Karpas-422 (cell line): ENCODE measurements around the gene TTC23L. TPM values are rescaled to one million over a fixed set of nuclear protein-coding genes. Genes with fewer than 3 reads are reported as not detected.
"Not testable (repeated sequence)": the region's sequence is repeated elsewhere in the genome, so short reads cannot be mapped to it uniquely, and the experiment has no call there.

ENCODE experiments used
- DNase-seq: peaks from one replicate; pipeline ENCODE4 v3.0.0-alpha.2; 2015
- H2AFZ ChIP-seq: fragments of 200-600 bp; sonication (generic); 2 replicates; pipeline ENCODE4 v1.6.1; 2014; ENCODE audit warnings: antibody characterized with exemption, low read length, mixed read lengths
- H3K27ac ChIP-seq: fragments of 200-600 bp; sonication (generic); 2 replicates; pipeline ENCODE4 v1.5.1; 2014; ENCODE audit warnings: mild to moderate bottlenecking, low read length, moderate library complexity
- H3K27me3 ChIP-seq: fragments of 200-600 bp; sonication (generic); 2 replicates; pipeline ENCODE4 v1.6.1; 2014; ENCODE audit warnings: low read length, mixed read lengths
- H3K36me3 ChIP-seq: fragments of 200-600 bp; sonication (generic); 2 replicates; pipeline ENCODE4 v1.6.1; 2014; ENCODE audit warnings: low read length, mixed read lengths; ENCODE audit not compliant: insufficient read depth
- H3K4me1 ChIP-seq: fragments of 200-600 bp; sonication (generic); 2 replicates; pipeline ENCODE4 v1.6.1; 2014; ENCODE audit warnings: mild to moderate bottlenecking, low read length, mixed read lengths
- H3K4me2 ChIP-seq: fragments of 200-600 bp; sonication (generic); 2 replicates; pipeline ENCODE4 v1.6.1; 2014; ENCODE audit warnings: low read length, low read depth, mild to moderate bottlenecking; ENCODE audit not compliant: poor library complexity, severe bottlenecking
- H3K4me3 ChIP-seq: fragments of 200-600 bp; sonication (generic); 2 replicates; pipeline ENCODE4 v1.5.1; 2014; ENCODE audit warnings: mild to moderate bottlenecking, antibody characterized with exemption, low read length, mixed read lengths
- H3K79me2 ChIP-seq: fragments of 200-600 bp; sonication (generic); 2 replicates; pipeline ENCODE4 v1.6.1; 2014; ENCODE audit warnings: mild to moderate bottlenecking, low read length, mixed read lengths
- H3K9ac ChIP-seq: fragments of 200-600 bp; sonication (generic); 2 replicates; pipeline ENCODE4 v1.6.0; 2014; ENCODE audit warnings: low read length
- H3K9me2 ChIP-seq: fragments of 200-600 bp; sonication (generic), shearing (Covaris generic); replicated peaks from 2 replicates; pipeline ENCODE4 v1.6.0; 2014; ENCODE audit warnings: mild to moderate bottlenecking, low read length, moderate library complexity; ENCODE audit not compliant: insufficient read depth
- H3K9me3 ChIP-seq: fragments of 300-700, 200-600 bp; sonication (generic); 2 replicates; pipeline ENCODE4 v1.6.1; 2014; ENCODE audit warnings: low read length, mixed read lengths
- H4K20me1 ChIP-seq: fragments of 200-600 bp; sonication (generic); 2 replicates; pipeline ENCODE4 v1.6.1; 2014; ENCODE audit warnings: mild to moderate bottlenecking, antibody characterized with exemption, low read length, low read depth; ENCODE audit not compliant: insufficient read depth
- total RNA-seq: library from RNA; depleted of rRNA; stranded (reverse); fragments of >200 nt; shearing (Covaris generic); gene quantifications from 2 replicates; pipeline ENCODE4 v1.2.3, GENCODE V29; 2014; ENCODE audit warnings: low replicate concordance

The TTC23L gene
- total RNA-seq, 1 experiment from 2014 or later, result not detected

- Histone ChIP-seq H3K36me3 (no peaks in the 10 kb centered on the region), H3K9me3 (no peaks in the 10 kb centered on the region), H3K9me2 (no peaks in the 10 kb centered on the region), H3K4me3 (no peak overlapping the region), H3K4me1 (no peaks in the 10 kb centered on the region), H3K27me3 (no peaks in the 10 kb centered on the region), H3K9ac (no peak overlapping the region), H3K4me2 (no peak overlapping the region), H4K20me1 (no peaks in the 10 kb centered on the region), H3K27ac (no peak overlapping the region), H3K79me2 (no peaks in the 10 kb centered on the region), H2AFZ (no peak overlapping the region)
- DNase-seq, result no peak
Observed at GRCh38 chr5:34827588-34828506, 11.1 kb upstream of the TTC23L start.

- H3K9ac ChIP-seq, H3K4me2 ChIP-seq, H3K4me1 ChIP-seq, H3K9me3 ChIP-seq, H4K20me1 ChIP-seq, H3K4me3 ChIP-seq, H3K27me3 ChIP-seq, H3K9me2 ChIP-seq, H2AFZ ChIP-seq, H3K79me2 ChIP-seq, DNase-seq, H3K27ac ChIP-seq, H3K36me3 ChIP-seq: not testable (repeated sequence)
Observed at GRCh38 chr5:34830827-34831226, 8.1 kb upstream of the TTC23L start.

- no peak overlapping the region for H3K4me3 ChIP-seq
- no peak for DNase-seq
- H3K79me2 ChIP-seq, result no peaks in the 10 kb centered on the region
- no peaks in the 10 kb centered on the region for H4K20me1 ChIP-seq
- H2AFZ ChIP-seq, result no peak overlapping the region
- no peak overlapping the region for H3K9ac ChIP-seq
- no peaks in the 10 kb centered on the region for H3K4me1 ChIP-seq
- H3K4me2 ChIP-seq, result no peak overlapping the region
- no peaks in the 10 kb centered on the region for H3K27me3 ChIP-seq
- no peaks in the 10 kb centered on the region for H3K9me3 ChIP-seq
- H3K36me3 ChIP-seq, result no peaks in the 10 kb centered on the region
- H3K27ac ChIP-seq, result no peak overlapping the region
- no peaks in the 10 kb centered on the region for H3K9me2 ChIP-seq
Observed at GRCh38 chr5:34831303-34831702, 7.7 kb upstream of the TTC23L start.

DNA sequence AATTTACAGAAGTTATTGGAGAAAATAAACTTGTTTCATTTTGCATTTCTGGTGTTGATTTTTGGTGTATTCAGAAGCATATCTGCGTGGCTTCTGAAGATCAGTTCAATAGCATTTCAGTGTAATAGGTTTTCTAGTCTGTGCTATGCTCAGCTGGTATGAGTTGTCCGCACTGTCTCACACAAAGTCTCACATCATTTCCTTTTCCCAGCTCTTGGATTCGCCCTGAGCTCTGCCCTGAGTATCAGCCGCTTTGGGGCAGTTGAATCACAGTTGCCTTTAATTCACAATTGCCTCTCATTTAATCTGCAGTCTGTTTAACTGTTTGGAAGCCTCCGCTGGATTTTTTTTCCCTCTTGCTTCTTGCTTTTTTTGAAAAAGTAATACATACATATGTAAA is 6.4 kb upstream of the TTC23L start:
- no peak overlapping the region for H3K9ac ChIP-seq
- H3K36me3 ChIP-seq, result no peaks in the 10 kb centered on the region
- no peaks in the 10 kb centered on the region for H3K4me1 ChIP-seq
- H2AFZ ChIP-seq, result no peak overlapping the region
- H3K27ac ChIP-seq, result no peak overlapping the region
- H3K9me3 ChIP-seq, result no peaks in the 10 kb centered on the region
- H4K20me1 ChIP-seq, result no peaks in the 10 kb centered on the region
- no peak overlapping the region for H3K4me3 ChIP-seq
- no peaks in the 10 kb centered on the region for H3K9me2 ChIP-seq
- H3K79me2 ChIP-seq, result no peaks in the 10 kb centered on the region
- DNase-seq, result no peak
- H3K27me3 ChIP-seq, result no peaks in the 10 kb centered on the region
- no peak overlapping the region for H3K4me2 ChIP-seq

- Histone ChIP-seq H3K9me2 (no peaks in the 10 kb centered on the region), H3K79me2 (no peaks in the 10 kb centered on the region), H3K27ac (no peak overlapping the region), H2AFZ (no peak overlapping the region), H3K4me2 (no peak overlapping the region), H4K20me1 (no peaks in the 10 kb centered on the region), H3K27me3 (no peaks in the 10 kb centered on the region), H3K9ac (no peak overlapping the region), H3K36me3 (no peaks in the 10 kb centered on the region), H3K4me3 (no peak overlapping the region), H3K9me3 (no peaks in the 10 kb centered on the region), H3K4me1 (no peaks in the 10 kb centered on the region)
- no peak for DNase-seq
Observed at GRCh38 chr5:34833090-34833489, 5.9 kb upstream of the TTC23L start.

- Histone ChIP-seq H3K36me3 (no peaks in the 10 kb centered on the region), H3K4me1 (no peaks in the 10 kb centered on the region), H3K27ac (no peak overlapping the region), H3K4me2 (no peak overlapping the region), H2AFZ (no peak overlapping the region), H3K79me2 (no peaks in the 10 kb centered on the region), H3K27me3 (no peaks in the 10 kb centered on the region), H3K9me3 (no peaks in the 10 kb centered on the region), H3K4me3 (no peak overlapping the region), H4K20me1 (no peaks in the 10 kb centered on the region), H3K9ac (no peak overlapping the region), H3K9me2 (no peaks in the 10 kb centered on the region)
- no peak for DNase-seq
Observed at GRCh38 chr5:34833976-34834793, 4.8 kb upstream of the TTC23L start.

DNA sequence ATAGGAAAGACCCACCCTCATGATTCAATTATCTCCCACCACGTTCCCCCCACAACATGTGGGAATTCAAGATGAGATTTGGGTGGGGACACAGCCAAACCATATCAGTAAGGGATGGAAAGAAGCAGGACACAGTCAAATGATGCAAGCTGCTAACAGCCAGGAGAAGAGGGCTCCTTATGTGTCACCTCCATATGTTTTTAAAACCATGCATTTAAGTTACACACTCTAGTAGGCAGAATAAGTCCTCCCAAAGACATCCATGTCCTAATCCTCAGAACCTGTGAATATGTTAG is 4.2 kb upstream of the TTC23L start:
- no peaks in the 10 kb centered on the region for H3K9me3 ChIP-seq
- H3K9ac ChIP-seq, result no peak overlapping the region
- no peaks in the 10 kb centered on the region for H3K27me3 ChIP-seq
- H2AFZ ChIP-seq, result no peak overlapping the region
- no peak overlapping the region for H3K4me3 ChIP-seq
- no peaks in the 10 kb centered on the region for H4K20me1 ChIP-seq
- no peak overlapping the region for H3K4me2 ChIP-seq
- no peaks in the 10 kb centered on the region for H3K79me2 ChIP-seq
- H3K36me3 ChIP-seq, result no peaks in the 10 kb centered on the region
- no peak overlapping the region for H3K27ac ChIP-seq
- no peaks in the 10 kb centered on the region for H3K4me1 ChIP-seq
- no peak for DNase-seq
- H3K9me2 ChIP-seq, result no peaks in the 10 kb centered on the region

DNA sequence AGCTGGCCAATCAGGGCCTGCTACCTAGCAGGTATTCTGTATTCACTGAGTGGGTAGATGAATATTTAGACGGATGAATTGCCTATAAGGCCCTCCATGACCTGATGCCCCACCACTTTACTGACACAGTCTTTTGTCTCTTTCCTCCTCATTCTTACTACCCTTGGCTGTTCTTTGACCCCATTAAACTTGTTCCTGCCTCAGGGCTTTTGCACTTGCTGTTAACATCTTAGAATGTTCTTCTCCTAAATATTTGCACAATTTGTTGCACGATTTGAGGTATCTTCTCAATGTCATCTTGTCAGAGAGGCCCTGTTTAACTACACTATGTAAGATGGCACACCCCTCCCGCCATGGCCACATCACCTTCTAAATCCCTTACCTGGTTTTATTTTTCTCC is 3.3 kb upstream of the TTC23L start:
- Histone ChIP-seq H2AFZ (no peak overlapping the region), H4K20me1 (no peaks in the 10 kb centered on the region), H3K4me3 (no peak overlapping the region), H3K9ac (no peak overlapping the region), H3K27me3 (no peaks in the 10 kb centered on the region), H3K36me3 (no peaks in the 10 kb centered on the region), H3K79me2 (no peaks in the 10 kb centered on the region), H3K9me2 (no peaks in the 10 kb centered on the region), H3K27ac (no peak overlapping the region), H3K4me1 (no peaks in the 10 kb centered on the region), H3K9me3 (no peaks in the 10 kb centered on the region), H3K4me2 (no peak overlapping the region)
- no peak for DNase-seq
